Measurements from ENCODE around the gene CRABP2.

The CRABP2 gene

DNA sequence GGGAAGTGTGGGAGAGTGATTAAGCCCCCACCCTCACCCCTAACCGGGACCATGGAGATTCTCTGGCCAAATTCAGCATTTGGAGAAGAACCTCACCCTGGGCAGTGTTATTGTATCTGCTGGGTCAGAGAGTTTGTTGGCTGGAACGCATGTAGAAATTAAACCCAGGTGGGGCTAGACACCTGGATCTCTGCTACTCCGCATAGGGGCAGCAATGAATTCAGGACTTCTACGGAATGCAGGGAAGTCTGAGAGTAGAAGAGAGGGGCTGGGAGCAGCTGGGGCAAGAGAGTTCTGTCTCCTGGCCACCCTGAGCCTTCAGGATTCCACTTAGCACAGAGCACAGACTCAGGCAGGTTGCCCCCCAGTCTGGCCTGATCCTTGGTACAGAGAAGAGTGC lies 3.6 kb upstream of the CRABP2 start:
- DNase-seq (ENCODE audit: low read depth in 2 of 2) = no peak

DNA sequence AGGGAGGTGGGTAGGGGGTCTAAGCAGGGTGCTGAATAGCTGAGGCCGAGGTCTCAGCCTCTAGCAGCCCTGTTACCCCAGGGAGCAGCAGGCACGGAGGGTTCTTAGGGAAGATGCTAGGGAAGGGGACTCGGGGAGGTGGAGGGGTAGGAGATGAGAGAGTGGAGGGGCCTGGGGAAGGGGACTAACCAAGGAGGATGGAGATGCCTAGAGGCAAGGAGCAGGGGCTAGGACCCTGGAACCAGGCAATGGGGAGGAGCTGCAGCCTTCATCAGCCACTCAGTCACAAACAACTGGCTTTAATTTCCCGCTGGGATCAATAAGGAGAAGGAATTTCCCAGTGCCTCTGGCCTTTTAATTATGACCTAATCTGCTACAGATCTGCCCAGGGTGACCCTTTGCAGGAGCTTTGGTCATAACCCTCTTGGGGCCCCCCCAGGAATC lies 2.9 kb upstream of the CRABP2 start:
- DNase-seq (ENCODE audit: low read depth in 2 of 2) = no peak

DNA sequence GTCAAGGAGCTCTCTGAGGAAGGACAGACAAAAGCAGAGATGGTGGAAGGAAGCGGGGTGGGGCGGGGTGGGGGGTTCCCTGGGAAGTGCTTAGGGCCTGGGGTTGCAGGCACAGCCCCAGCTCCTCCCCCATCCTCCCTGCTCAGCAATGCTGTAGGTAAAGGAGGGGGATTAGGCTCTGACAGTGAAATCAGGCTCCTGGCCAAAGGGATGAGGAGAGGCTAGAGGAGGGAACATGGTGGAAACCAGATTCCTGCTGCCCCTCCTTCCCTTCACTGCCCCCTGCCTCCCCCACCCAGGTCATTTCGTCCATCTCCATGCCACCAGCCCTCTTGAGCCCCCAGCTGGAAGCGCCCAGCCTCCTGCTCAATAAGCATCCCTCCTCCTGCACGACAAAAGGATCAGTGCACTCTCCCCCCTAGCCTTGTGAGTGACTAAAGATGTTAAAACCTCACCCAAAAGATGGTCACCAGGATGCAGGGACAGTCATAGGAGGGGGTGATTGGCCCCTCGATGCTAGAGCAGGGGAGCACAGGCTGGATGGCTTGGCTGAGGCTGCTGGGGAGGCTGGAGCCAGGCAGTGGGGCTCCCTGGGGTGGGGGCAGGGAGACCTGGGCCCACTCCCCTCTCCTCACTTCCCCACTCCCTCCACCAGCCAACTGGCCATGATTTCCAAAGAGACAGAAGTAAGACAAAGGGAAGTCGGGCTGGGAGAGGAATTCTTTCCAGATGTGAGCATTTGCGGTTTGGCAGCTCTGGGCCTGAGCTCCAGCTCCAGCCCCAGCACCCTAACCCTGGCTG lies 2.2 kb upstream of the CRABP2 start:
- DNase-seq (ENCODE audit: low read depth in 2 of 2) = no peak

DNA sequence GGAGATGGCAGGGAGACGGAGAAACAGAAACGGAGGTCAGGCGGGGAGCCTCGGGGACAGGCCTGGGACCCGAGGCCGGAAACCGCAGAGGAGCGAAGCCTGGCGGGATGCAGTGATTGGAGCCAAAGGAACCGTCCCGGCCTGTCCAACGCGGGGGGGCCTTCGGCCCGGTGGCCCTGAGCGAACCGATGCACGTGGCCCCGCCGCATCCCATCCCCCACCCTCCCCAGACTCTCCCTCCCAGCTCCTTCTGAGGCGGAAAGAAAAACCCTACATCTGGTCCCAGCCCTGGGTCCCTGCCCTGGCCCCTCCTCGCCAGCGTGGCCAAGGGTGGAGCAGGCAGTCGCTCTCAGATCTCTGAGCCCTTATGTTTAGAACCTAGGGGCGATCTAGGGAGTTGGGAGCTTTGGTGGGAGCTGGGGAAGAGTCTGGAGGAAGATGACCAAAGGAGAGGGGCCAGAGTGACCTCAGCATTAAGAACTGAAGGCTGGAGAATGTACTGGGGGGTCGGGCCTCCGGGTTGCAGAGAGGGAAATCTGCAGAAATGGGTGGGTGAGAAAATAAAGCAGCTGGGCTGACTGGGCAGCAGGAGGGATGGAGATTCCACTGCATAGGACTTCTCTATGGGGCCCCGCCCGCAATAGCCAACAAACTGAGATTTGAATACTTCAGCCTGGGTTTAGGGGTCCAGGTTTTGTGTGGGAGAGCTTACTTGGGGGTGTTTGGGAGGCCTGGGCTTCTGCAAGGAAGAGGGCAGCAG lies 1.5 kb upstream of the CRABP2 start:
- DNase-seq (ENCODE audit: low read depth in 2 of 2) = no peak

DNA sequence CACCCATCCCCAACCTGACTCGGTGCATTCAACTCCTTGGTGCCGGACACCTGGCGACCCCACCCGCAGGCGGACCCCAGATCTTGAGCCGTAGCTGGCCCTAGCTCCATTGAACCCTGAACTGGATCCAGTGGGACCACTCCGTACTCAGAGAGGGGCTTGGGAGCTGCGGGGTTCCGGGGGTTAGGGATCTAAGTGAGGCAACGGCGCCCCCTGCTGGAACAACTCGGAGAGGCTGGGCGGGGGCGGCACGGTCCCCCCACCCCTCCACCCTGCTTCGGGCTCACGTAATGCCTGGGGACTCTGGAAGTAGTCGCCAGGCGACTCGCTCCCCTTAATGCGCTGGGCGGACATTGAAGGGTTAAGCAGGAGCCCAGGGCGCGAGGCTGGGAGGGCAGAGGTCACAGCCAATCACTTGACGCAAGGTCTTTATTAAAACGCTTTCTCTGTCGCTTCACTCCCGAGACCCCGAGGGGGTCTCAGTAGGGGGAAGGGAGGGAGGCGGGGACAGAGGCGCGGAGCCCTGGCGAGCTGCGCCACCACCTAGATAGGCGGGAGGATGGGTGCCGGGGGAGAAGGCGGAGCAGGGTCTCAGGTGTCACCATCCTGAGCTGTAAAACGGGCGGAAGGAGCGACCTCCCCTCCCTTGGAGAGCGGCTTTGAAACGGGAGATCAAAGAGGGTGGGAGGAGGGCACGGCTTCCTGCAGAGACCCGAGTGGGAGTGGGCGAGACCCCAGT lies 704 bp upstream of the CRABP2 start:
- DNase-seq (ENCODE audit: low read depth in 2 of 2) = peak; percentile 30 to 53

DNA sequence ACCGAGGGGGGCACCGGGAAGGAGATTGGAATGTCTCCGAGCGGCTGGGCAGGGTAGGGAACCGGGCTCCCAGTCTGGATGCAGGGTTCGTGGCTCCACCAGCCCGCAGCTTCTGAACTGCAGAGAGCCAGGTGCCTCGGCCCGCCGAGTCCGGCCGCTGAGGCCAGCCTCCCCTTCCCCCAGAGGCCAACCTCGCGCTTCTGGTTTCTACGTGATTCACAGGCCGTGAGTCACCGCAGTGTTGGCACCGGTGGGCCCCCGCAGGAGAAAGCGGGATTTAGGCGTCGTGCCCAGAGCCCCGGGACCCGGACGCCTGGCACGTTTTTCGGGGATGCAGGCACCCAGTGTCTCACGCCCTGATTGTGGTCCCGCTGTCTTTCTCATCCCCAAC lies 458 bp downstream of the CRABP2 start:
- DNase-seq (ENCODE audit: low read depth in 2 of 2) = no peak

DNA sequence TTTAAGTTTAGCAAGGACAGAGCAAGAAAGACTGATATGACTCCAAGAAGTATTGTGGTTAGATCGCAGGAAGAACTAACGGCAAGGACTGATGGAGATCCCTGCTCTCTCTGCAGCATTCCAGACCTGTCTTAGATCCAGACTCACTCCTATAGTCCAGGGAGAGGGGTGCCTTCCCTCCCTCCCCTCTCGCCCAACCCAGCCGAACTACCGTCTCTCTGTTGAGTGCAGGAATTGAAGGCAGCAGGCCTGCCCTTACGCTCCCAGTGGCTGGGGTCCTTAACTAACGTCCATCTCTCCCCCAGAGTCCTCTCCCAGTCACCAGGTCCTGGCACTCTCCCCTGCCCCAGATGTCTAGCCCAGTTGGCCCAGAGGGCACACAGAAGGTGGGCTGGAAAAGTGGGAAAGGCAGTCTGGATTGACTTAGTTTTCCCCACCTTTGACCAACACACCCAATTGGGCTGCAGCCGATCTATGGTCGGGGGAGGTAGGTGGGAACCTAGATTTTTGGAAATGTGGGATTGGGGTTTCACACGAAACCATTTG lies 1.1 kb downstream of the CRABP2 start:
- DNase-seq (ENCODE audit: low read depth in 2 of 2) = no peak

DNA sequence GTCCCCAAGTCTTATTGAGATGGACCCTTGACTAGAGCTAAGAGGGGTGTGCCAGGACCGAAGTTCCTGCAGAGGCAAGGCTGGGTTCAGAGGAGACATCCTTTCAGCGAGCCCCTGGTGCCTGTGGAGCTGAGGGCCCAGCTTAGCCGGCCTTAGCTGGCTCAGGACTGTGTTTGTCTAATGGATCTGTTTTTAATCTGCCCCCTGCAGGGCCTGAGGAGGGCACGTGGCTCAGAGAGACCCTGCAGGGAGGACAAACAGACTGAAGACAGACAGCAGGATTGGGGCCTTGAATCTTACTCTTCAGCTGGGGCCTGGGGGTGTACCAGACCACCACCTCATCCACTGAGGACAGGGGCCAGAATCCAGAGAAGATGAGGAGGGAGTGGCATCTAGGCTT lies 1.6 kb downstream of the CRABP2 start:
- DNase-seq (ENCODE audit: low read depth in 2 of 2) = no peak

DNA sequence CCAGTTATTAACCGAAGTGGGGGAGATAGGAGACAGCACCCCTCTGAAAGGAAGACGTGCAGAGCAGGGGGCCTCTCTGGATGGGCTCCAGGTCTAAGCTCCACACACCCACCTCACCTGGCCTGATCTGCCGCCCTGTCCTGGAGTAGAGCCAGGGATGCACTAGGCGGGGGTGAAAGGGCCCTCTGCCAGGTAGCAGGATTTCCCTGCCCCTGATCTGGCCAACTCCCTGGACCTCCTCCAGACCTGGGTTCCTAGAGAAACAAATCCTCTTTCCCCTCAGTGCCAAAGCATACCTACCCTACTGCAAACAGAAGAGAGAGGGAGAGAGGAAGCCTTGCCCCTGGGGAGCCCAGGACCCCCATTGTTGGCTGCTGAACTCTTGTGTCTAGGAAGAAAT lies 2.0 kb downstream of the CRABP2 start:
- DNase-seq (ENCODE audit: low read depth in 2 of 2) = no peak

DNA sequence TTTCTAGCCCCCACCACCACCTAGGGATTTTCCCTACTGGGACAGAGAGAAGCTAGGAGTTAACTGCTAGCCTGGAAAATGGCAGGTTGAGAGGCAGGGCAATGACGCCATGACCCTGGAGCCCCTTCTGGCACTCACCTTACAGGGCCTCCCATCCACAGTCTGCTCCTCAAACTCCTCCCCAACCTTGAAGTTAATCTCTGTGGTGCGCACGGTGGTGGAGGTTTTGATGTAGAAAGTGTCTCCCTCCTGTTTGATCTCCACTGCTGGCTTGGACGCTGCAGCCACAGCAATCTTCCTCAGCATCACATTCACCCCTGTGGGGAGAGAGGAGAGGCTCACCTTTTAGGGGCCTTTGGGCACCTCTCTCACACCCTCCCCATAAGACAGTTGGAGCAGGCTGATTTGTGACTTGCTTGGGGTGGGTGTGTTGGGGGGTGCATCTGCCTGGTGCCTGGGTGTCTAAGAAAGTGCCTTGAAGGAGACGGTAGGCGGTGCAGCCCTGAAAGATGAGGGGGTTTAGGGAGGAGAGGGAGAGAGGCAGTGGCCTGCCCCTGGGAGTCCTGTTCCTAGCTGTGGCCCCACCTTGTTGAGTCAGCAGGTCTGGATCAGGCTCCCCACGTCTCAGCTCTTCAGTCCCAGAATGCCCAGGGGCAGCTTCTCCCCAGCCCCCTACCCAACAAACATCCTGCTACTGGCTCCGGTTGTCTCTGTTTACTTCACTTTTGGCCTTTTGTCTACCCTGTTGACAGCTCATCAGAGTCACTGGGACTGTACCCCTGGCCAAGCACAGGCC lies 4.4 kb downstream of the CRABP2 start:
- DNase-seq (ENCODE audit: low read depth in 2 of 2) = no peak

DNA sequence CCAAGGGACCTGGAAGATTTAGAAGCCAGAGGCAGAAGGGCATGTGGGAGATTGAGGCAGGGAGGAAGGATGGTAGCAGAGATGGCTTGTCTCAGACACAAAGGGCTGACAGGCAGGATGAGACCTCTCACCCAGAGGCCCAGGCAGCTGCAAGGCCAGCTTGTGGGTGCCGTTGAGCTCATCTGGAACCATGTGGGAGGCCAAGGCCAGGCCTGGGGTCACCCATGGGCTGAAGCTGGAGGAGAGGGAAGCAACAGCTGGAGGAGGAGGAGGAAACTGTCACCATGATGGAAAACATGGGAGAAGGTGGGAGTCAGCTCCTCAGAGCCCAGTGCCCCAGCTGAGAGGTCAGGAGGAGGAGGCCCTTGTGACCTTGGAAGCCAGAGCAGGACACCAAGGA lies 6.4 kb downstream of the CRABP2 start:
- DNase-seq (ENCODE audit: low read depth in 2 of 2) = no peak

DNA sequence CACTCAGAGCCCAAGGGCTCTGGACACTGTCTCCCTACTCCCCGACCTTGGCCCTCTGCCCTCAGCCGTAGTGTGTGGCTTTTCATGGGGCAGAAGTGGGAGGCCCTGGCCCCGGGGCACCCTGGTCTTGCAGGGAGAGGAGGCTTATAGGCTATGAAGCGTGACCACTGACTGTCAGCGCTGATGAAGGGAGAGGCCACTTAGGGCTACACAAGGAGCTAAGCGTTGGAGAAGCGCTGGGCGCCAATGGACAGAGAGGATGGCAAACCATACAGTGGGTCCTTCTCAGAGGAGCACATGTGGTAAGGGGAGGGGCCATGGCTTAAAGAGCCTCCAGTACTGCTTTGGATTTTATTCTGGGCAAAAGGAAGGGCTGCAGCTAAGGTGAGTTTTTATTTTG lies 7.9 kb downstream of the CRABP2 start:
- DNase-seq (ENCODE audit: low read depth in 2 of 2) = no peak

DNA sequence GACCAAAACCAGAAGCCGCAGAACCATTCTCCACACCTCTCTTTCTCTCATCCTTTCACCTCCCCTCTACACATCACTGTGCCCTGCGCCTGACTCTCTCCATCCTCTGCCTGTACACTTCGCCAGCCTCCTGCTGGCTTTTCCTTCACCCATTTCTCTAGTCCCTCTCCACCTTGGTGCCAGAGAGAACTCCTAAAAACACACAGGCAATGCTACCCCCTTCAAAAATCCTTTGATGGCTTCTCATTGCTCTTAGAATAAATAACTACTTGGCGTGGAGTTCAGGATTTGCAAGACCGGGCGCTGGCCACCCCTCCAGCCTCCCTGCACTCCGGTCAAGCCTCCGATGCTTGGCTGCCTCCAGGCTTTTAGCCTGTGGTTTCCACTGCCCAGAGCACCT lies 8.6 kb downstream of the CRABP2 start:
- DNase-seq (ENCODE audit: low read depth in 2 of 2) = no peak

DNA sequence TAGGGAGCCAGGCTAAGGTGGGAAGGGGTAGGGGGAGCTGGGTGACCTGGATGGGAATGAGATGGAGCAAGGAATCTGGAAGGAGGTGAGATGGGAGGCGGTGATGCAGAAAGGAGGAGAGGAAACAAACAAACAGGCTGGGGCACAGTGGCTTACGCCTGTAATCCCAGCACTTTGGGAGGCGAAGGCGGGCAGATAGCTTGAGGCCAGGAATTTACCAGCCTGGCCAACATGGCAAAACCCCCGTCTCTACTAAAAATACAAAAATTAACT lies 10.8 kb downstream of the CRABP2 start:
- DNase-seq (ENCODE audit: low read depth in 2 of 2) = no peak

DNA sequence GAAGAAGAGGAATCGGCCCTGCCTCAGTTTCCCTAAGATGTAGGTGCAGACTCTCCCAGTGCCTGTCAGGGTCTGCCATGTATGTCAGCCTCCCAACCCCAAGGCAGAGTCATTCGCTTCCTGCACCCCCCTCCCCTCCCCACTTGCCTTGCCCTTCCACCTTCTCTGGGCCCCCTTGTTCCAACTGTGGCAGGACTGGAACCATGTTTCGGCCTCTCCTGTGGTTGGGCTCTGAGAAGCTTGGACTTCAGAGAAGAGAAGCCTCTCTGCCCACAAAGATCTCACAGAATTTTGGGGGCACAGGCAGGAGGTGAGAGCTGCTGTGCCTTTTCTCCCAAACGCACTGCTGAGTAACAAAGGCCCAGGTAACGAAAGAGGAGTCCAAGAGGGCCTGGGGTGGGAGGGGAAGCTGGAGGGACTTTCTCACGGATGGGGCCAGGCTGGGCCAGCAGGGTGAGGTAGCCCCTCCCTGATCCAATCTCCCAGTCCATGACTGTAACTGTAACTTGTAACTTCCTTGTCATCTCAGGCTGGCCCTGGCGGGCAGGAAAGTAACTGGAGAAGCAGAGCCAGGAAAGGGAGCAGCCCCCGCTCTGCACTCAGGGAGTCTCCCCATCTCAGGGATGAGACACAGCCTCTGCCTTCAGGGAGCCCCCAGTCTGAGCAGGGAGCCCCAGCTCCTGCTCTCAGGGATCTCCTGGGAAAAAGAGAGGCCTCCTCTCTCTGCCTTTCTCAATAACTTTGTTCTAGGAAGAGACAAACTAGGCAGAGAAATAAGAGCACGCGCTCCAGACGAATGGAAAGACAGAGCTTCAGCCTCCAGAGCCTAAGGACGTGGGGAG lies 11.3 kb downstream of the CRABP2 start:
- no peak for DNase-seq (ENCODE audit: low read depth in 2 of 2)

DNA sequence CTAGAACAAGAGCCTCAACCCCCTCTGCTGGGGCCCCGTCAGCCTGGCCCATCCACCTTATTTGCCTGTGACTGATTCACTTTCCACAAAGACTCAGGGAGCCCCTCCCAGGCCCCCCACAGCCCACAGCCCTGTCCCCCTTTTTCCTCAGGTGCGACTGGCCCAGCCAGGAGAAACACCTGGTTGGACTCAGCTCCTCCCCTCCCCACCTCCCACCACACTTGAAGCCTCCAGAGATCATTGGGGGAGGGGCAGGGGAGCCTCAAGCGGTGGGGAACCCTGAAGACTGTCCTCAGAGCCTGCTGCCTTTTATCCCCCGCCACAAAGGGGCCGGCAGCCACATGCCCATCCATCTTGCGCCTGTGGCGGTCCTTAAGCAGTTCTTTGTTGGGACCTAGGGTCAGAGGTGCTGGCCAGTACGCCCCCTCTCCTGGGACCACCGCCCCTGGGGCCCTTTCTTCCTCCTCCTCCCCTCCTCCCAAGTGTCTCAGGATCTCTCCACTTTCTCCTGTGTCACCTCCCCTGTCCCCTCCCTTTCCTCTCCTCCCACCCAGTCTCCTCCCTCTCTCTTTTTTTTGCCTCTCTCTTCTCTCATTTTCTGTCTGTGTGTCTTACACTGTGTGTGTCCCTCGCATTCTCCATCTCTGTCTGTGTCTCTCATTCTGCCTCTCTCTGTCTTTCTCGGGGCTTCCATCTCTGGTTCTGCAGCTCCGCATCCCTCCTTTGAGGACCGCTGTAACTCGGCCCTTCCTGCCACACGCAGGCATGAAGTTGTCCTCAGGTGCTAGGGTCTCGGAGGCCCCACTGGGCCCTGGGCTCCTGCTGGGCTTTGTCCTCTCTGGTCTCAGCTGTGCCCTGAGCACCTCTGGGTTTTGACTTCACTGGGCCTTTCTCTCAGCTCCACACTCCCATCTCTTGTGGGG lies 12.2 kb downstream of the CRABP2 start:
- DNase-seq (ENCODE audit: low read depth in 2 of 2) = no peak

DNA sequence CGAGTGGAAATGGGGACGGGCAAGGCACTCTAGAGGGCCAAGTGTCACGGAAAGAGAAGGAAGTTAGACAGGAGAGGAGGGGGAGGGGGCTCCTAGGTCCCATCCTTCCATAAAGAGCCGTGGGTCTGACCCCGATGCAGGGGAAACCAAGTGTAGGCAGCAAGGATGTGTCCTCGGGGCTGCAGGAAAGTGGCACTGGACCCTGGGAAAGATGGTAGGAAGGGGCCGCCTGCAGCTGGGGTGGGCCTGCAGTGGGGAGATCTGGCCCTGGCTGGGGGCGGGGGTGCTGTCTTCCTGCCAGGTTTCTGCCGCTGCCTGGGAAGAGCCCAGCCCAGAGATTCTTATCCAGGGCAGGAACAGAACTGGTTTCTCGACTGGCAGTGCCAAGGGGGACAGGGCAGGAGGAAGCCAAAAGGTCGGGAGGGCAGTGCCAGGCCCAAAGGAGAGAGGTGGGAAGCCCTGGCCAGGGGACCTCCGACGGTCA lies 12.9 kb downstream of the CRABP2 start:
- DNase-seq (ENCODE audit: low read depth in 2 of 2) = no peak

DNA sequence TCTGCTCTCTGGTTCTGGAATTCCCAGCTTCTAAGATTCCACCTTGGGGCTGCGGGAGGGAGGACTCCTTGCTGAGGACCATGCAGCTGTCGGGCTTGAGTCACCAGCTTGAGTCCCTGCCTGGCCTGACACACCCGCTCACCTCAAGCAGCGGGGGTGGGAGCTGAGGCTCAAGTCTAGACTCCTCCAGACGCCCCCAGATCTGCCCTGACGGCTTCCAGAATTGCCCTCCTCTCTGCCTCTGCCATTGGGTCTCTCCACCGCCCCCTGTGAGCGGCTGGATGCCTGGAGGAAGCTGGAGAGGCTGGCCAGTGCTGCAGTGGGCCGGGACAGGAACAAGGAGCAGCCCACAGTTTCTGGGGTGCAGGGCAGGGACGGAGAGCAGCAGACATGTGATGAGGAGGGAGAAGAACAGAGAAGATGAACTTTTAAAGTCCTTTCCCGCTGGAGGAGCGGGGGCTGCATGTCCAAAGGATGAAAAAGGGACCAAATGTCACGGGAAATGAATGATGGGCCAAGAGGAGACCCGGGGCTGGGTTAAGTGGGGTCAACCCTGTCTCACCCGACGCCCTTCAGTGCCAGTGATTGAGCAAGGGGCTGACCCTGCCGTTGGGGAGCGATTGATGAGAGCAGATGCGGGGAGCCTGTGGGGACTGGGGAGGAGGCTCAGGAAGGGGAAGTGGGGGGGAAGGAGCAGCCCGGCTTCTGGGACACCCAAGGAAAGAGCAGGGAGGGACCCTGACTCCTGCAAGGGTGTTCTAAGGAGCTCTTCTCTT lies 13.5 kb downstream of the CRABP2 start:
- no peak for DNase-seq (ENCODE audit: low read depth in 2 of 2)

DNA sequence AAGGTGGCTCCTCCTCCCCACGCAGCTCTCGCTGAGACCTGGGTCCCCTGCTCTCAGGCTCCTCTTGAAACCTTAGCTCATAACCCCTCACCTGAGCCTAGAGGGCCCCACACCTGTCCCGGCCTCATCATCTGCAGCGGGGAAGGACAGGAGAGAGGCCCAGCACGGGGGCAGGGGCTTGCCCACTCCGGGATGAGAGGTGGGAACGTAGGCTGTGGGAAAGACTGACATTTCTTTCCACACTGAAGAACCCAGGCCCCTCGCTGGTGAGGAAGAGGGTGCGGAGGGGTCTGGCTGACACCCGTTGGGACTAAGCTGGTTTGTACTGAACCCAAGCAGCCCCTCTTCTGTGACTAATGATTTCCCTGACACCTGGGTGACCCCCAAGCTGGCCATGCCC lies 14.2 kb downstream of the CRABP2 start:
- no peak for DNase-seq (ENCODE audit: low read depth in 2 of 2)
